GM23338 (cell line): ENCODE measurements around the gene YTHDF1. TPM values are rescaled to one million over a fixed set of nuclear protein-coding genes. Genes with fewer than 3 reads are reported as not detected.

Source experiments
- ATAC-seq: fragments of 200-7000 bp; cut with Tn5 transposase; 3 replicates; pipeline ENCODE4 v1.9.1; 2020
- DNase-seq: peaks from one replicate; pipeline ENCODE4 v3.0.0-alpha.2; 2015; ENCODE audit warnings: low spot score
- H2AFZ ChIP-seq: fragments of 200-600 bp; sonication (generic); 2 replicates; pipeline ENCODE4 v1.8.0; 2016; ENCODE audit warnings: antibody characterized with exemption, mild to moderate bottlenecking, moderate library complexity
- H3F3A ChIP-seq: fragments of 200-600 bp; sonication (generic); replicated peaks from 2 replicates; pipeline ENCODE4 v1.8.0; 2017; ENCODE audit warnings: antibody characterized with exemption, mixed run types, low read depth
- H3K27ac ChIP-seq: fragments of 200-600 bp; sonication (generic); 2 replicates; pipeline ENCODE4 v1.6.1; 2016; ENCODE audit warnings: low read depth
- H3K27me3 ChIP-seq: fragments of 200-600 bp; sonication (generic); 2 replicates; pipeline ENCODE4 v1.8.0; 2016; ENCODE audit warnings: mild to moderate bottlenecking, mixed run types, moderate library complexity; ENCODE audit not compliant: insufficient read depth
- H3K36me3 ChIP-seq: fragments of 200-600 bp; sonication (generic); 2 replicates; pipeline ENCODE4 v1.8.0; 2016; ENCODE audit warnings: mild to moderate bottlenecking; ENCODE audit not compliant: insufficient read depth
- H3K4me1 ChIP-seq: fragments of 200-600 bp; sonication (generic); 2 replicates; pipeline ENCODE4 v1.8.0; 2016; ENCODE audit warnings: mild to moderate bottlenecking, moderate library complexity; ENCODE audit not compliant: insufficient read depth
- H3K4me2 ChIP-seq: fragments of 200-600 bp; sonication (generic); 2 replicates; pipeline ENCODE4 v1.7.1; 2017; ENCODE audit warnings: mixed run types
- H3K4me3 ChIP-seq: fragments of 200-600 bp; sonication (generic); 2 replicates; pipeline ENCODE4 v1.6.1; 2016; ENCODE audit warnings: mixed run types
- H3K79me2 ChIP-seq: fragments of 200-600 bp; sonication (generic); replicated peaks from 2 replicates; pipeline ENCODE4 v1.8.0; 2017; ENCODE audit warnings: mild to moderate bottlenecking; ENCODE audit not compliant: insufficient read depth
- H3K9me2 ChIP-seq: fragments of 200-600 bp; sonication (generic); 2 replicates; pipeline ENCODE4 v1.8.0; 2017; ENCODE audit not compliant: insufficient read depth
- H4K20me1 ChIP-seq: fragments of 200-600 bp; sonication (generic); replicated peaks from 2 replicates; pipeline ENCODE4 v1.8.0; 2017; ENCODE audit warnings: mild to moderate bottlenecking; ENCODE audit not compliant: insufficient read depth
- H3K27ac Mint-ChIP-seq: 2 replicates; pipeline ENCODE4 v1.8.0; 2020; ENCODE audit warnings: inconsistent platforms, mild to moderate bottlenecking, moderate library complexity, mixed read lengths
- H3K27me3 Mint-ChIP-seq: 3 replicates; pipeline ENCODE4 v1.8.0; 2022; ENCODE audit warnings: low read depth, mild to moderate bottlenecking, moderate library complexity, mixed read lengths, inconsistent platforms; ENCODE audit not compliant: insufficient read depth, poor library complexity
- H3K36me3 Mint-ChIP-seq: 3 replicates; pipeline ENCODE4 v1.8.0; 2021; ENCODE audit warnings: low read depth, mild to moderate bottlenecking, inconsistent platforms, moderate library complexity, mixed read lengths
- H3K4me1 Mint-ChIP-seq: 3 replicates; pipeline ENCODE4 v1.8.0; 2020; ENCODE audit warnings: mild to moderate bottlenecking, inconsistent platforms, mixed read lengths
- H3K4me3 Mint-ChIP-seq: 3 replicates; pipeline ENCODE4 v1.8.0; 2021; ENCODE audit warnings: moderate library complexity, mild to moderate bottlenecking, inconsistent platforms, mixed read lengths
- H3K9me3 Mint-ChIP-seq: 3 replicates; pipeline ENCODE4 v1.8.0; 2020; ENCODE audit warnings: moderate library complexity, mild to moderate bottlenecking, inconsistent platforms, mixed read lengths
- CREB1 ChIP-seq: fragments of 250-450 bp; sonication (Bioruptor Pico); IDR thresholded peaks from 2 replicates; pipeline ENCODE4 v1.5.0; 2020; ENCODE audit warnings: low read depth, mild to moderate bottlenecking, moderate library complexity
- EZH2 ChIP-seq: fragments of 200-600 bp; sonication (generic); IDR thresholded peaks from one replicate; pipeline ENCODE4 v1.8.0; 2017; ENCODE audit warnings: antibody characterized with exemption, mild to moderate bottlenecking, low read depth; ENCODE audit not compliant: unreplicated experiment
- EZH2phosphoT487 ChIP-seq: fragments of 200-600 bp; sonication (generic); IDR thresholded peaks from one replicate; pipeline ENCODE4 v1.8.1; 2018; ENCODE audit warnings: antibody characterized with exemption; ENCODE audit not compliant: unreplicated experiment
- NANOG ChIP-seq: IDR thresholded peaks from 2 replicates; pipeline ENCODE4 v1.6.1; 2016; ENCODE audit warnings: antibody characterized with exemption, borderline replicate concordance
- POLR2AphosphoS5 ChIP-seq: IDR thresholded peaks from 2 replicates; pipeline ENCODE4 v1.6.1; 2016; ENCODE audit warnings: antibody characterized with exemption, low read depth
- ZNF114 ChIP-seq: fragments of 250-450 bp; sonication (Bioruptor Pico); IDR thresholded peaks from 2 replicates; pipeline ENCODE4 v1.5.0; 2020; ENCODE audit warnings: mild to moderate bottlenecking, moderate library complexity
- ZNF331 ChIP-seq: fragments of 250-450 bp; sonication (Bioruptor Pico); IDR thresholded peaks from 2 replicates; pipeline ENCODE4 v1.5.0; 2020; ENCODE audit warnings: low read depth, mild to moderate bottlenecking, moderate library complexity
- polyA plus RNA-seq: library from polyadenylated mRNA; unstranded; fragments of >200 nt; fragmentation: Nextera tagmentation; extraction: Ambion mirVana; gene quantifications from 2 replicates; pipeline ENCODE4 v1.2.1, GENCODE V29; 2016
- total RNA-seq: library from RNA; depleted of rRNA; stranded (reverse); fragments of >200 nt; shearing (Covaris generic); gene quantifications from 2 replicates; pipeline ENCODE4 v1.2.3, GENCODE V29; 2014
- TF ChIP-seq, protein P1 (sequence below): IDR thresholded peaks from one replicate; pipeline ENCODE4 v1.6.1; 2018; ENCODE audit warnings: antibody characterized with exemption; ENCODE audit not compliant: unreplicated experiment
- TF ChIP-seq, protein P2 (sequence below): IDR thresholded peaks from 2 replicates; pipeline ENCODE4 v1.6.1; 2016; ENCODE audit warnings: antibody characterized with exemption

The YTHDF1 gene
- total and polyA plus RNA-seq, 2 experiments from 2014 or later: 30.9 to 64.3 TPM

DNA sequence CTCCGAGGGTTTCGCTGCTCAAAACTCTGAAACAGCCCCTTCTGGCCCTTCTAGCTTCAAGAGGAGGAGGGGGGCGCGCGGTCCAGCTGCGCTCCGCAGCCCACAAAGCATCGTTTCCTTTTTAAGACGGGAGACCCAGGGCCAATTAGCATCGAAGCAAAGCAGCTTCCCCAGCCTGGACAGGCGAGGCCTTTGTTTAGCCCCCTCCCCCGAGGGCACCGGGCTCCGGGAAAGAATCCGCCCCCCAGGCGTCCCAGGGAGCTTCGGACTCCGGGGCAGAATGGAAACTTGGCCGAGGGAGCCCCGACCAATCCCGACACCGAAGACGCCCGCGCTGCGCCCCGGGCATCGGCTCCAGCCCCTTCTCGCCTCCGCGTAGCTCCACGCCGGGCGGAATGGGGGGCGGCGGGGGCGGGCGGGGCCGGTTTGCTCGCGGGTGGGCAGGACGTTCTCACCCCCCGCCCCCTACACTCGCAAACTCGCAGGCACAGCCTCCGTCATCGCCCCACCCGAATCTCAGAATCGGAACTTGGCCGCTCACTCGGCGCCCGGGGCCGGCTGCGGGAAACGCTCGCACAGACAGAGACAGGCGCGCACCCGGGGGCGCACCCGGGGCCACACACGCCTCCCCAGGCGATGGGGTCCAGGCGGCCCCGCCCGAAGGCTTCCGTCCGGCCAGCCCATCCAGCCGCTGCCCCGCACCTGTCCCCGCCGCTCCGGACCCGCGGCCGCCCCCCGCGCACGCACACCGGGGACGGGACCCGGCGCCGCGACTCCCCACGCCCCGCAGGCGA is 37.7 kb upstream of the YTHDF1 start:
- Histone ChIP-seq H3K79me2 (no peaks in the 10 kb centered on the region), H3K36me3 (no peaks in the 10 kb centered on the region), H3K4me1 (no peaks in the 10 kb centered on the region; the same call in 1 of the 2 replicates), H3K27ac (no peak overlapping the region), H3K9me2 (no peaks in the 10 kb centered on the region), H3F3A (no peaks in the 10 kb centered on the region), H3K4me3 (peak overlapping the region; percentile 75), H3K4me2 (peak overlapping the region; percentile 90), H2AFZ (peak overlapping the region; percentile 90), H3K27me3 (peaks cover 40% of the 10 kb centered on the region), H4K20me1 (no peaks in the 10 kb centered on the region)
- no peak for TF ChIP-seq ZNF114 (CRISPR knock-in tag)
- no peak for TF ChIP-seq ZNF331 (CRISPR knock-in tag)
- peak; percentile 45 for TF ChIP-seq EZH2
- peak overlapping the region; percentile 66 for H3K4me3 Mint-ChIP-seq
- H3K27ac Mint-ChIP-seq: no peak overlapping the region
- peaks cover 48% of the 10 kb centered on the region for H3K27me3 Mint-ChIP-seq
- ATAC-seq: peak; percentile 60
- peaks cover 25% of the 10 kb centered on the region for H3K4me1 Mint-ChIP-seq
- peaks cover 3% of the 10 kb centered on the region; the same call in 2 of the 3 replicates for H3K9me3 Mint-ChIP-seq
- peak; percentile 84 for DNase-seq
- H3K36me3 Mint-ChIP-seq: no peaks in the 10 kb centered on the region; the same call in 2 of the 3 replicates

DNA sequence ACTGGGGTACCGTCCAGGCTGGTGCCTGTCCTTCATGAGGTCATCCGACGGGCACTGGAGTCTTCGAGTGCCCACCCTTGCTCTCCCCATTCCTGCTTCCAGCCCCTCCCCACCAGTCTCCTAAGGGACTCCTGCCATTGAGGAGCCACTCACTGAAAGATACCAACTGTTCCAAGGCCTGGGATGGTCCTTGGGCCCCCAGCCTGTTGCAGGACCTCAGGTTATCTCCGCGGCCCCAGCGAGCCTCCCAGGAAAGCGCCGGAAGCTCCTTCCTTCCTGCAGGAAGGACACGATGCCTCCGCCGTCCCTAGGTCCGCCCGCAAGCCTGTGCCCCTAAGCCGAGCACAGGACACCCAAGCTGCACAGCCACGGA is 37.1 kb upstream of the YTHDF1 start:
- H3K4me2 ChIP-seq: peak overlapping the region; percentile 90
- ATAC-seq (peak; percentile 9), DNase-seq (no peak)
- H3K27me3 ChIP-seq: peaks cover 40% of the 10 kb centered on the region
- H3K79me2 ChIP-seq: no peaks in the 10 kb centered on the region
- Mint-ChIP-seq H3K36me3 (no peaks in the 10 kb centered on the region; the same call in 2 of the 3 replicates), H3K27ac (no peak overlapping the region), H3K4me1 (peaks cover 30% of the 10 kb centered on the region), H3K4me3 (peak overlapping the region; percentile 66), H3K27me3 (peaks cover 48% of the 10 kb centered on the region), H3K9me3 (peaks cover 3% of the 10 kb centered on the region; the same call in 2 of the 3 replicates)
- TF ChIP-seq POLR2AphosphoS5 (0 out of 2 replicates have a peak, but pooled peaks have one; percentile 36), EZH2 (no peak)
- H3K4me3 ChIP-seq: peak overlapping the region; percentile 75
- no peaks in the 10 kb centered on the region; the same call in 1 of the 2 replicates for H3K4me1 ChIP-seq
- peak overlapping the region; percentile 90 for H2AFZ ChIP-seq
- no peaks in the 10 kb centered on the region for H3K36me3 ChIP-seq
- no peaks in the 10 kb centered on the region for H4K20me1 ChIP-seq
- H3K9me2 ChIP-seq: no peaks in the 10 kb centered on the region
- no peak overlapping the region for H3K27ac ChIP-seq
- no peaks in the 10 kb centered on the region for H3F3A ChIP-seq

DNA sequence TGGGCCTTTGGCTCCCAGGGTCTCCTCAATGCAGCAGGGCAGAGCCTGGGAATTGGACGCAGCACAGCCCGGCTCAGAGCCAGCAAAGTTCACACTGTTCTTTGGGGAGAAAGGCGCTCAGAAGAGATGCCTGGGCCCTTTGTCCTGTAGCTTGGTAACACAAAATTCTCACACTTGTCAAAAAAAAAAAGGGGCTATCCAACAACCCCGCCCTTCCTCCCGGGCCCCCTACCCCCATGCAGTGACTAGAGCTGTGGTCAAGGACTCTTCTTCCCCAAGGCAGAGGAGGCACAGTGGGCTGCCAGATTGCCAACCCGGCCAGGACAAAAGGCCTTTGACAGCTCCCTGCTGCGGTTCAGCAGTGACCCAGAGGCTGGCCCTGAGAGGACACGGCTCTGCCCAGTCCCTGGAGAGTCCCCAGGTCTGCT is 36.4 kb upstream of the YTHDF1 start:
- H3K4me3 Mint-ChIP-seq: peak overlapping the region; percentile 66; the same call in 2 of the 3 replicates
- TF ChIP-seq, protein P1, sequence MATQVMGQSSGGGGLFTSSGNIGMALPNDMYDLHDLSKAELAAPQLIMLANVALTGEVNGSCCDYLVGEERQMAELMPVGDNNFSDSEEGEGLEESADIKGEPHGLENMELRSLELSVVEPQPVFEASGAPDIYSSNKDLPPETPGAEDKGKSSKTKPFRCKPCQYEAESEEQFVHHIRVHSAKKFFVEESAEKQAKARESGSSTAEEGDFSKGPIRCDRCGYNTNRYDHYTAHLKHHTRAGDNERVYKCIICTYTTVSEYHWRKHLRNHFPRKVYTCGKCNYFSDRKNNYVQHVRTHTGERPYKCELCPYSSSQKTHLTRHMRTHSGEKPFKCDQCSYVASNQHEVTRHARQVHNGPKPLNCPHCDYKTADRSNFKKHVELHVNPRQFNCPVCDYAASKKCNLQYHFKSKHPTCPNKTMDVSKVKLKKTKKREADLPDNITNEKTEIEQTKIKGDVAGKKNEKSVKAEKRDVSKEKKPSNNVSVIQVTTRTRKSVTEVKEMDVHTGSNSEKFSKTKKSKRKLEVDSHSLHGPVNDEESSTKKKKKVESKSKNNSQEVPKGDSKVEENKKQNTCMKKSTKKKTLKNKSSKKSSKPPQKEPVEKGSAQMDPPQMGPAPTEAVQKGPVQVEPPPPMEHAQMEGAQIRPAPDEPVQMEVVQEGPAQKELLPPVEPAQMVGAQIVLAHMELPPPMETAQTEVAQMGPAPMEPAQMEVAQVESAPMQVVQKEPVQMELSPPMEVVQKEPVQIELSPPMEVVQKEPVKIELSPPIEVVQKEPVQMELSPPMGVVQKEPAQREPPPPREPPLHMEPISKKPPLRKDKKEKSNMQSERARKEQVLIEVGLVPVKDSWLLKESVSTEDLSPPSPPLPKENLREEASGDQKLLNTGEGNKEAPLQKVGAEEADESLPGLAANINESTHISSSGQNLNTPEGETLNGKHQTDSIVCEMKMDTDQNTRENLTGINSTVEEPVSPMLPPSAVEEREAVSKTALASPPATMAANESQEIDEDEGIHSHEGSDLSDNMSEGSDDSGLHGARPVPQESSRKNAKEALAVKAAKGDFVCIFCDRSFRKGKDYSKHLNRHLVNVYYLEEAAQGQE: no peak
- no peak for TF ChIP-seq ZNF331 (CRISPR knock-in tag)
- TF ChIP-seq ZNF114 (CRISPR knock-in tag): no peak
- TF ChIP-seq, protein P2, sequence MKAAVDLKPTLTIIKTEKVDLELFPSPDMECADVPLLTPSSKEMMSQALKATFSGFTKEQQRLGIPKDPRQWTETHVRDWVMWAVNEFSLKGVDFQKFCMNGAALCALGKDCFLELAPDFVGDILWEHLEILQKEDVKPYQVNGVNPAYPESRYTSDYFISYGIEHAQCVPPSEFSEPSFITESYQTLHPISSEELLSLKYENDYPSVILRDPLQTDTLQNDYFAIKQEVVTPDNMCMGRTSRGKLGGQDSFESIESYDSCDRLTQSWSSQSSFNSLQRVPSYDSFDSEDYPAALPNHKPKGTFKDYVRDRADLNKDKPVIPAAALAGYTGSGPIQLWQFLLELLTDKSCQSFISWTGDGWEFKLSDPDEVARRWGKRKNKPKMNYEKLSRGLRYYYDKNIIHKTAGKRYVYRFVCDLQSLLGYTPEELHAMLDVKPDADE: no peak
- no peak for TF ChIP-seq EZH2phosphoT487
- TF ChIP-seq CREB1 (CRISPR knock-in tag): no peak
- no peak for TF ChIP-seq NANOG

More for the DNA sequence above, 36.4 kb upstream of the YTHDF1 start:
- Histone ChIP-seq H3K27ac (no peak overlapping the region), H3K27me3 (peaks cover 40% of the 10 kb centered on the region), H3K4me2 (no peak overlapping the region), H3K9me2 (no peaks in the 10 kb centered on the region), H3K36me3 (no peaks in the 10 kb centered on the region), H2AFZ (no peak overlapping the region), H4K20me1 (no peaks in the 10 kb centered on the region), H3K4me1 (no peaks in the 10 kb centered on the region; the same call in 1 of the 2 replicates), H3F3A (no peaks in the 10 kb centered on the region), H3K4me3 (no peak overlapping the region), H3K79me2 (no peaks in the 10 kb centered on the region)
- H3K4me1 Mint-ChIP-seq: peaks cover 30% of the 10 kb centered on the region
- H3K36me3 Mint-ChIP-seq: no peaks in the 10 kb centered on the region; the same call in 2 of the 3 replicates
- no peak for ATAC-seq
- H3K9me3 Mint-ChIP-seq: peaks cover 3% of the 10 kb centered on the region; the same call in 2 of the 3 replicates
- peaks cover 43% of the 10 kb centered on the region for H3K27me3 Mint-ChIP-seq
- no peak overlapping the region for H3K27ac Mint-ChIP-seq
- no peak for DNase-seq
